ENCODE data around the gene FBXO46. TPM values are rescaled to one million over a fixed set of nuclear protein-coding genes. Genes with fewer than 3 reads are reported as not detected.

FBXO46 gene
- polyA plus RNA-seq, 4 donors, result 12.4 to 23.2 (median 13.2) TPM

Other genes with a start within 250 kb of the FBXO46 start
- gene RTN2, start 233.8 kb downstream of the FBXO46 start, polyA plus RNA-seq (ENCODE audit: insufficient read length in 4 of 4), result 10 to 100 TPM in 1 of 4 donors, 1 to 10 TPM in 3; 7.3 to 11.7 (median 8.2) TPM
- under 1 TPM in 3 of 4 donors, not detected in 1; 0.20 to 0.71 (median 0.56) TPM for gene PPM1N, start 232.5 kb downstream of the FBXO46 start, polyA plus RNA-seq (ENCODE audit: insufficient read length in 4 of 4)
- gene VASP, start 223.4 kb downstream of the FBXO46 start, polyA plus RNA-seq (ENCODE audit: insufficient read length in 4 of 4), result 10 to 100 TPM; 41.8 to 58.4 (median 53.4) TPM
- 10 to 100 TPM in 2 of 4 donors, 1 to 10 TPM in 2; 6.4 to 10.9 (median 10.1) TPM for gene OPA3, start 146.1 kb downstream of the FBXO46 start, polyA plus RNA-seq (ENCODE audit: insufficient read length in 4 of 4)
- gene GPR4, start 128.7 kb downstream of the FBXO46 start, polyA plus RNA-seq (ENCODE audit: insufficient read length in 4 of 4), result 1 to 10 TPM; 2.9 to 5.1 (median 4.3) TPM
- gene EML2, start 91.5 kb downstream of the FBXO46 start, polyA plus RNA-seq (ENCODE audit: insufficient read length in 4 of 4), result 10 to 100 TPM; 13.8 to 29.3 (median 19.0) TPM
- 1 to 10 TPM in 1 of 4 donors, under 1 TPM in 3; 0.33 to 1.2 (median 0.56) TPM for gene GIPR, start 62.7 kb downstream of the FBXO46 start, polyA plus RNA-seq (ENCODE audit: insufficient read length in 4 of 4)
- gene SNRPD2, start 38.9 kb downstream of the FBXO46 start, polyA plus RNA-seq (ENCODE audit: insufficient read length in 4 of 4), result 100 to 1,000 TPM; 276 to 346 (median 299) TPM
- 10 to 100 TPM in 1 of 4 donors, 1 to 10 TPM in 3; 4.6 to 12.1 (median 8.0) TPM for gene QPCTL, start 38.2 kb downstream of the FBXO46 start, polyA plus RNA-seq (ENCODE audit: insufficient read length in 4 of 4)
- gene MEIOSIN, start 2.5 kb upstream of the FBXO46 start, polyA plus RNA-seq (ENCODE audit: insufficient read length in 4 of 4), result not detected
- 10 to 100 TPM; 15.9 to 32.4 (median 25.9) TPM for gene SIX5, start 38.4 kb upstream of the FBXO46 start, polyA plus RNA-seq (ENCODE audit: insufficient read length in 4 of 4)
- 10 to 100 TPM; 32.8 to 69.8 (median 48.1) TPM for gene DMPK, start 51.6 kb upstream of the FBXO46 start, polyA plus RNA-seq (ENCODE audit: insufficient read length in 4 of 4)
- gene DMWD, start 61.9 kb upstream of the FBXO46 start, polyA plus RNA-seq (ENCODE audit: insufficient read length in 4 of 4), result 10 to 100 TPM; 25.4 to 47.1 (median 33.7) TPM
- not detected for gene RSPH6A, start 84.4 kb upstream of the FBXO46 start, polyA plus RNA-seq (ENCODE audit: insufficient read length in 4 of 4)
- gene SYMPK, start 132.3 kb upstream of the FBXO46 start, polyA plus RNA-seq (ENCODE audit: insufficient read length in 4 of 4), result 10 to 100 TPM; 43.0 to 81.4 (median 55.5) TPM
- gene FOXA3, start 133.4 kb upstream of the FBXO46 start, polyA plus RNA-seq (ENCODE audit: insufficient read length in 4 of 4), result under 1 TPM; 0.11 to 0.76 (median 0.31) TPM
- gene IRF2BP1, start 155.2 kb upstream of the FBXO46 start, polyA plus RNA-seq (ENCODE audit: insufficient read length in 4 of 4), result 10 to 100 TPM; 16.4 to 28.2 (median 18.8) TPM
- 1 to 10 TPM; 3.5 to 7.6 (median 4.3) TPM for gene MYPOP, start 171.7 kb upstream of the FBXO46 start, polyA plus RNA-seq (ENCODE audit: insufficient read length in 4 of 4)
- not detected for gene NANOS2, start 183.9 kb upstream of the FBXO46 start, polyA plus RNA-seq (ENCODE audit: insufficient read length in 4 of 4)
- 1 to 10 TPM; 2.8 to 4.8 (median 3.8) TPM for gene NOVA2, start 243.0 kb upstream of the FBXO46 start, polyA plus RNA-seq (ENCODE audit: insufficient read length in 4 of 4)